ENCODE measurements around the gene NFKB2. TPM values are rescaled to one million over a fixed set of nuclear protein-coding genes. Genes with fewer than 3 reads are reported as not detected.

The NFKB2 gene
- 16.2 TPM for total RNA-seq

DNA sequence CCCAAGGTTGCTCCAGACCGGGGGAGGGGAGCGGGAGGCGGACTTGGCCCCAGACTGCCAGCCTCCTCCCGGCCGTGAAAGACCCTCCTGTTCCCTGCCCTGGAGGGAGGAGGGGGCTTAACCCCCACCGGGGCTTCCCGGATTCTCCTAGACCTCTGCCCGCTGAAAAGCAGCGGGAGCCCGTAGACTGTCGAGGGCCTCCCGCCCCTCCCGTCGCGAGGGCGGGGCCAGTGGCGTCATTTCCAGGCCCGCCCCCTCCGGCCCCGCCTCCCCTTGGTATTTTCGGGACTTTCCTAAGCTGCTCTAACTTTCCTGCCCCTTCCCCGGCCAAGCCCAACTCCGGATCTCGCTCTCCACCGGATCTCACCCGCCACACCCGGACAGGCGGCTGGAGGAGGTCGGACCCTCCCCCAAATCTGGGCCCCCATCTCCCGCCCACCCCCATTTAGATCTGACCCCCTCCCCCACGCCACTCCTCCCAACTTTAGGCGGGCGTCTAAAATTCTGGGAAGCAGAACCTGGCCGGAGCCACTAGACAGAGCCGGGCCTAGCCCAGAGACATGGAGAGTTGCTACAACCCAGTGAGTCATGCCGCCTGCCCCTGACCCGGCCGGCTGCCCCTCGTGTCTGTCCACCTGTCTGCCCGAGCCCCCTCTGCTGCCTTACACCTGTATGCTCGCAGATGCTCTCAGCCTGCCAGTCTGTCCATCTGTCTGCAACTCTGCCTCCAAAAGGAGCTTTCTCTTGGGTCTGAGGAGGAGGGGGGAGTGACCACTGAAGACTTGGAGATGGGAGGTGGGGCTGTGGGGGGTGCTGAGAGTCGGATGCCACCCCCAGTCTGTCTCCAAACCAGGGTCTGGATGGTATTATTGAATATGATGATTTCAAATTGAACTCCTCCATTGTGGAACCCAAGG is at the start of gene NFKB2:
NFKB2 (plus strand) TSS at position 306 of the 917 bp plus-strand sequence; CDS start at position 561, 255 bp downstream.

DNA sequence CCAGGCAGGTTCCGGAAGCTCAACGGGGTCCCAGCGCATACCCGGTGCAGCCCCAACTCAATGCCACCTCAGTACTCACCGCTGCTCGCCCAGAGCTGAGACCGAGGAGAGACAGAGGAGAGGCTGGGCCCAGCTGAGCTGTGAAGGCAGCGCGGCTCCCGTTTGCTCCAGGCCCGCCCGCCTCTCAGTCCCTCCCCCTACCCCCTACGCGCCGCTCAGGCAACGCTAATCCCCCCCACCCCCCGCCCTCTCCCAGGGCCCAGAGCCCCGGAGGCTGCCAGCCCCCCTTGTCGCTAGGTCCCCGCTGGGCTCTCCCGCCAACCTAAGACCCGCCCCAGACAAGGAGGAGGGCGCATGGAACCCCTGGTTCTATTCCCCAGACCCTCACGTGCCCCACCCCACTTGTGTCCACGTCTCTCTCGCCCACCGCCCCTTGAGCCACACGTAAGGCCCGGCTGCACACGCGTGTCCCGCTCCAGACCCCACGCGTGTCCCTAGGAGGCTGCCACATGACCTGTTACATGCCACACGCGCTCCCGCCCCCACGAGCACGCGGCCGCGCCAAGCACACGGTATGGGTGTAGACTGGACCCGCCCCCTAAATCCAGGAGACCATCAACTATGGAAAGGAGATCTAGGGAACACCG is 23.2 kb downstream of the NFKB2 start, which contains the start of gene PSD:
PSD (minus strand) TSS at position 164 of the 647 bp plus-strand sequence. CDS start 1,747 bp downstream, outside the sequence.

DNA sequence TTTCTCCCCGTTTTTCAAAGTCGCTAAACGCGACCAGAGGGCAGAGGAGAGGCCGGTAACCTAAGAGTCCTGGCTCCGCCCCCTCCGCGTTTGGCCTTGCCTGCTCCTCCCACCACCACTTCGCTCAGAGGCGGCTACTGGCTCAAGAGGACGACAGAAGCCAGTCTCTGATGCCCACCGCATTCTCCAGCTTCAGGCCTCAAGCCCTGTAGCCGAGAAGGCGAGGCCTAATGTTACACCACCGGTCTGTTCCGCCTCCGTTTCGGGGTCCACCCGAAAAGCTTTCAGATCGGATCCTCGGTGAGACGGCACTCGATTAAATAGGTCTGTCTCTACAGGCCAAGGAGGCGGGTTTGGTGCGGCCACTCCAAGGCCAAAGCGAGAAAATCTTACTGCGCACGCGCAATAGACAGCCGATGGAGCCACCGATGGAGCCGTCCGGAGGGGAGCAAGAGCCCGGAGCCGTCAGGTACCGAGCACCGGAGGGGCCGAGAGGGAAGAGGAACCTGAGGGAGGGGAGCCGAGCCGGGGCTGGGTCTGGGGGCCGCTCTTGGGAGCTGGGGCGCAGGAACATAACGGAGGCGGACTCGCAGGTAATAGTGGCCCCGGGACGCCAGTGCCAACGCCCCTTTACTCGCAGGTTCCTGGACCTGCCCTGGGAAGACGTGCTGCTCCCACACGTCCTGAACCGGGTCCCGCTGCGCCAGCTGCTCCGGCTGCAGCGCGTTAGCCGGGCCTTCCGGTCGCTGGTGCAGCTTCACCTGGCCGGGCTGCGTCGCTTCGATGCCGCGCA is 25.4 kb downstream of the NFKB2 start, which contains the start of gene FBXL15:
FBXL15 (plus strand) TSS at position 123 of the 793 bp plus-strand sequence; CDS start at position 417, 294 bp downstream.

DNA sequence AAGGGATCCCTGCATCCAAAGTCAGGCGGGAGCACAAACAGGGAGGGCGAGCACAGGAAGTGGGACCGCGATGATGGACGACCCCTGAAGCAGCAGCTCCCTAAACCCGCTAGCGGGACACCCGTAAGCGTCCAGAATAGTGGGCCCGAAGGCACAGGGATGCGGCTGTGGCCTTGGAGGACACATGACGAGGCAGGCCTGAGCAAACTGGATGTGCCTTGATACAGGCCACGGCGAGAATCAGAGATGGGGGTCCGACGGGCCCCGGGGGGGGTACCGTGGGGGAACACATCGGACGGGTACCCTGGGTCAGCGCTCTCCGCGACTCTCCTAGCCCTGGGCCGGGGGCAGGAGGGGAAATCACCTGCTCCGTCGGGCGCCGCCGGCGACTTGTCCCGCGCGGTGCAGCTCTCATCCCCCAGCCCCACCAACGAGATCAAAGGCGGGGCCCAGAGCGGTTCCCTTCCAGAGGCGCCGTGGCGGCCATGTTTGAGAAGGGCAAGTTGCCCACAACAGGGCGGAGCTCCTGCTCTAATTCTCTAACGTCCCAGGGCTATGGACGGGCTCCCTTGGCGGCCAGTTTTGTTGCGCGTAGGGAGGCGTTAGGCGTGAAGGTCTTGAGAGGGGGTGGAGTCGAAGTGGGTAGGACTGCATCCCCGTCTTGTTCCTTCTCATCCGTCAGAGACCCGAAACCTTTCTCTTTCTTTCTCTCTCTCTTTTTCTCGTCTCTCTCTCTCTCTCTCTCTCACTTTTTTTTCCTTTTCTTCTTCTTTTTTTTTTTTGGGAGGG is 36.9 kb downstream of the NFKB2 start, which contains the start of gene CUEDC2:
CUEDC2 (minus strand) TSS at position 413 of the 789 bp plus-strand sequence. CDS start 7,386 bp downstream, outside the sequence.

DNA sequence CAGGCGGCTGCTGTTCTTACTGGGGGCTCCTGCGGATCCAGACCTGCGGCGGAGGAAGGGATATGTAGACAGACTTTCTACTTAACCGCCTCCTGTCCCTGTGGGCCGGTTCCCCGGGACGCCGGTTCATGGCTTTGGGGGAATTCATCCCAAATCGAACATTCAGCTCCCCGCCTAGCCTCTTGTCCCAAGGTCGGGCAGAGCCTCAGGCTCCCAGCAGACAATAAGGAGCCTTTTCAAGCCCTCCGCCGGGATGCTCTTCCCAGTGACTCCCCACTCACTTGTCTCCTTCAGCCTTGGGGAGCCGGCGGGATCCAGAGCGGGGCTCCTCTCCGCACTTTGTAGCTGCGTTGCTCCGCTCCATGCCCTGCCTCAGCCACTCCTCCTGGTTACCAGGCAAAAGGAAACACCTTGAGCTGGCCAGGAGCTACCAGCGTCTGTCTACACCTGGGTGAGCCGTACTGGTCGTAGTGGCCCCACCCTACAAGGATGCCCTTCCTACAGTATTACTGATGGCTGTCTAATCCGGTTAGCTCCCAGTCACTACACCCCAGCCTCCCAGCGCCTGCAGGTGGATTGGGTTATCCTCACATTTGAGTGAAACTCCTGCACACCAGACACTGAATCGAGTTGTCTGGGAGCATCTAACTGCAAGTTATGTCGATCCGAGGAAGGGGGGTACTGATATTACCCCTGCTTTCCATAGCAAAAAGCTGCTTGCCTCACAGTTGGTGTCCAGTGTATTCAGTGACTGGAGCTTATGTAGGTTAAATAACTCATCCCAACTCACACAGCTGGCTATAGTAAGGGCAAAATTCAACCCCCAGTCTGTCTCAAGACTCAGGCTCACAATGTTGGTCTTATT is 55.8 kb downstream of the NFKB2 start, which contains the start of gene C10orf95:
C10orf95 (minus strand) TSS at position 439 of the 865 bp plus-strand sequence. CDS start 450 bp downstream, outside the sequence.

Other genes starting within 250 kb of the NFKB2 start
- 42.1 TPM for gene NOLC1, start 243.3 kb upstream of the NFKB2 start, total RNA-seq
- gene ELOVL3, start 169.4 kb upstream of the NFKB2 start, total RNA-seq = 0.66 TPM
- gene PITX3, start 154.2 kb upstream of the NFKB2 start, total RNA-seq = 2.1 TPM
- 46.9 TPM for gene GBF1, start 150.2 kb upstream of the NFKB2 start, total RNA-seq
- gene PSD, start 23.1 kb downstream of the NFKB2 start, total RNA-seq = 49.2 TPM
- 18.9 TPM for gene FBXL15, start 25.1 kb downstream of the NFKB2 start, total RNA-seq
- 58.9 TPM for gene CUEDC2, start 36.9 kb downstream of the NFKB2 start, total RNA-seq
- 0.93 TPM for gene C10orf95, start 55.8 kb downstream of the NFKB2 start, total RNA-seq
- 99.1 TPM for gene ACTR1A, start 107.0 kb downstream of the NFKB2 start, total RNA-seq
- gene SUFU, start 108.3 kb downstream of the NFKB2 start, total RNA-seq = 11.4 TPM
- 105 TPM for gene TRIM8, start 248.8 kb downstream of the NFKB2 start, total RNA-seq

All from camera-type eye (tissue), 1 donor.